Astrocyte (in vitro differentiated cells and primary cell): ENCODE data around the gene L3MBTL4. TPM values are rescaled to one million over a fixed set of nuclear protein-coding genes. Genes with fewer than 3 reads are reported as not detected.

Experiments used
- DNase-seq: peaks from one replicate; pipeline ENCODE4 v3.0.0-alpha.2; 2010; ENCODE audit warnings: low read depth
- FAIRE-seq: peaks from 2 replicates; lab custom pipeline; 2011; peaks lifted over from hg19 to GRCh38; lab: Jason Lieb, UNC
- H2AFZ ChIP-seq: 2 replicates; pipeline ENCODE4 v1.6.0; 2012; ENCODE audit warnings: low read depth, low read length, inconsistent platforms
- H3K27ac ChIP-seq: 2 replicates; pipeline ENCODE4 v1.5.1; 2011; ENCODE audit warnings: low read depth, low read length, inconsistent platforms
- H3K27me3 ChIP-seq: 2 replicates; pipeline ENCODE4 v1.6.0; 2011; ENCODE audit warnings: low read length, inconsistent platforms; ENCODE audit not compliant: insufficient read depth
- H3K36me3 ChIP-seq: 2 replicates; pipeline ENCODE4 v1.5.1; 2011; ENCODE audit warnings: low read length, inconsistent platforms; ENCODE audit not compliant: insufficient read depth
- H3K4me1 ChIP-seq: 2 replicates; pipeline ENCODE4 v1.5.1; 2011; ENCODE audit warnings: low read length, inconsistent platforms; ENCODE audit not compliant: insufficient read depth
- H3K4me2 ChIP-seq: 2 replicates; pipeline ENCODE4 v1.6.0; 2012; ENCODE audit warnings: low read length, inconsistent platforms
- H3K4me3 ChIP-seq: 2 replicates; pipeline ENCODE4 v1.5.1; 2011; ENCODE audit warnings: low read depth, mild to moderate bottlenecking, low read length, inconsistent platforms; ENCODE audit not compliant: insufficient read depth
- H3K79me2 ChIP-seq: 2 replicates; pipeline ENCODE4 v1.6.0; 2012; ENCODE audit warnings: mild to moderate bottlenecking, low read length, inconsistent platforms; ENCODE audit not compliant: insufficient read depth
- H3K9ac ChIP-seq: 2 replicates; pipeline ENCODE4 v1.6.0; 2012; ENCODE audit warnings: mild to moderate bottlenecking, low read length, inconsistent platforms
- H3K9me3 ChIP-seq: 2 replicates; pipeline ENCODE4 v1.5.1; 2012; ENCODE audit warnings: low read depth, mild to moderate bottlenecking, low read length, inconsistent platforms; ENCODE audit not compliant: insufficient read depth
- H4K20me1 ChIP-seq: 2 replicates; pipeline ENCODE4 v1.6.0; 2012; ENCODE audit warnings: low read length, inconsistent platforms; ENCODE audit not compliant: insufficient read depth
- H3K27ac Mint-ChIP-seq: one replicate; pipeline ENCODE4 v1.8.0; 2021; ENCODE audit warnings: mild to moderate bottlenecking, mixed read lengths; ENCODE audit not compliant: unreplicated experiment
- H3K27me3 Mint-ChIP-seq: one replicate; pipeline ENCODE4 v1.8.0; 2021; ENCODE audit warnings: low read depth, mixed read lengths; ENCODE audit not compliant: unreplicated experiment
- H3K36me3 Mint-ChIP-seq: one replicate; pipeline ENCODE4 v1.8.0; 2021; ENCODE audit warnings: low read depth, mixed read lengths; ENCODE audit not compliant: unreplicated experiment
- H3K4me1 Mint-ChIP-seq: one replicate; pipeline ENCODE4 v1.8.0; 2021; ENCODE audit warnings: low read depth, mixed read lengths; ENCODE audit not compliant: unreplicated experiment
- H3K4me3 Mint-ChIP-seq: one replicate; pipeline ENCODE4 v1.8.0; 2021; ENCODE audit warnings: mild to moderate bottlenecking, moderate library complexity, mixed read lengths; ENCODE audit not compliant: unreplicated experiment
- H3K9me3 Mint-ChIP-seq: one replicate; pipeline ENCODE4 v1.8.0; 2021; ENCODE audit warnings: mild to moderate bottlenecking, mixed read lengths; ENCODE audit not compliant: unreplicated experiment
- EZH2 ChIP-seq: IDR thresholded peaks from 2 replicates; pipeline ENCODE4 v1.6.1; 2012; ENCODE audit warnings: mild to moderate bottlenecking, low read length, inconsistent platforms; ENCODE audit not compliant: insufficient read depth
- total RNA-seq: library from RNA; stranded (reverse); gene quantifications from 2 replicates; pipeline ENCODE4 v1.2.1, GENCODE V29; 2021
- TF ChIP-seq, protein P1 (sequence below): IDR thresholded peaks from 2 replicates; pipeline ENCODE4 v1.5.1; 2011; ENCODE audit warnings: low read depth, mild to moderate bottlenecking, inconsistent platforms, low read length, moderate library complexity; ENCODE audit not compliant: insufficient read depth

L3MBTL4 gene
- total RNA-seq, 1 donor from 2014 or later = 0.52 TPM

GRCh38 chr18:6257950-6258349 is 156.8 kb downstream of the L3MBTL4 start:
- FAIRE-seq (no peak), DNase-seq (no peak)
- H2AFZ ChIP-seq = no peak overlapping the region
- no peak overlapping the region for H3K27ac ChIP-seq
- TF ChIP-seq EZH2 = no peak
- TF ChIP-seq, protein P1, sequence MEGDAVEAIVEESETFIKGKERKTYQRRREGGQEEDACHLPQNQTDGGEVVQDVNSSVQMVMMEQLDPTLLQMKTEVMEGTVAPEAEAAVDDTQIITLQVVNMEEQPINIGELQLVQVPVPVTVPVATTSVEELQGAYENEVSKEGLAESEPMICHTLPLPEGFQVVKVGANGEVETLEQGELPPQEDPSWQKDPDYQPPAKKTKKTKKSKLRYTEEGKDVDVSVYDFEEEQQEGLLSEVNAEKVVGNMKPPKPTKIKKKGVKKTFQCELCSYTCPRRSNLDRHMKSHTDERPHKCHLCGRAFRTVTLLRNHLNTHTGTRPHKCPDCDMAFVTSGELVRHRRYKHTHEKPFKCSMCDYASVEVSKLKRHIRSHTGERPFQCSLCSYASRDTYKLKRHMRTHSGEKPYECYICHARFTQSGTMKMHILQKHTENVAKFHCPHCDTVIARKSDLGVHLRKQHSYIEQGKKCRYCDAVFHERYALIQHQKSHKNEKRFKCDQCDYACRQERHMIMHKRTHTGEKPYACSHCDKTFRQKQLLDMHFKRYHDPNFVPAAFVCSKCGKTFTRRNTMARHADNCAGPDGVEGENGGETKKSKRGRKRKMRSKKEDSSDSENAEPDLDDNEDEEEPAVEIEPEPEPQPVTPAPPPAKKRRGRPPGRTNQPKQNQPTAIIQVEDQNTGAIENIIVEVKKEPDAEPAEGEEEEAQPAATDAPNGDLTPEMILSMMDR = no peak
- H3K4me3 ChIP-seq = no peak overlapping the region
- Mint-ChIP-seq H3K9me3 (peaks cover 10% of the 10 kb centered on the region), H3K4me3 (no peak overlapping the region), H3K27ac (no peak overlapping the region), H3K27me3 (peaks cover 4% of the 10 kb centered on the region), H3K36me3 (no peaks in the 10 kb centered on the region), H3K4me1 (peaks cover 19% of the 10 kb centered on the region)
- no peaks in the 10 kb centered on the region for H3K36me3 ChIP-seq
- H3K4me2 ChIP-seq = no peak overlapping the region
- no peaks in the 10 kb centered on the region for H4K20me1 ChIP-seq
- H3K4me1 ChIP-seq = no peaks in the 10 kb centered on the region
- no peaks in the 10 kb centered on the region for H3K27me3 ChIP-seq
- no peaks in the 10 kb centered on the region for H3K79me2 ChIP-seq
- H3K9ac ChIP-seq = no peak overlapping the region
- no peaks in the 10 kb centered on the region for H3K9me3 ChIP-seq

GRCh38 chr18:6256521-6256920 is 158.2 kb downstream of the L3MBTL4 start:
- FAIRE-seq (no peak), DNase-seq (no peak)
- peaks cover 19% of the 10 kb centered on the region for H3K4me1 Mint-ChIP-seq
- H3K27me3 ChIP-seq = no peaks in the 10 kb centered on the region
- H3K9ac ChIP-seq = no peak overlapping the region
- no peaks in the 10 kb centered on the region for H3K79me2 ChIP-seq
- no peak overlapping the region for H2AFZ ChIP-seq
- H3K4me3 Mint-ChIP-seq = no peak overlapping the region
- no peaks in the 10 kb centered on the region for H3K9me3 ChIP-seq
- H3K27ac ChIP-seq = no peak overlapping the region
- H3K9me3 Mint-ChIP-seq = peaks cover 7% of the 10 kb centered on the region
- H3K4me2 ChIP-seq = no peak overlapping the region
- H4K20me1 ChIP-seq = no peaks in the 10 kb centered on the region
- no peak overlapping the region for H3K4me3 ChIP-seq
- no peaks in the 10 kb centered on the region for H3K36me3 ChIP-seq
- H3K27me3 Mint-ChIP-seq = peaks cover 4% of the 10 kb centered on the region
- H3K4me1 ChIP-seq = no peaks in the 10 kb centered on the region
- H3K27ac Mint-ChIP-seq = no peak overlapping the region
- no peaks in the 10 kb centered on the region for H3K36me3 Mint-ChIP-seq
- TF ChIP-seq, protein P1 = no peak
- TF ChIP-seq EZH2 = no peak

DNA sequence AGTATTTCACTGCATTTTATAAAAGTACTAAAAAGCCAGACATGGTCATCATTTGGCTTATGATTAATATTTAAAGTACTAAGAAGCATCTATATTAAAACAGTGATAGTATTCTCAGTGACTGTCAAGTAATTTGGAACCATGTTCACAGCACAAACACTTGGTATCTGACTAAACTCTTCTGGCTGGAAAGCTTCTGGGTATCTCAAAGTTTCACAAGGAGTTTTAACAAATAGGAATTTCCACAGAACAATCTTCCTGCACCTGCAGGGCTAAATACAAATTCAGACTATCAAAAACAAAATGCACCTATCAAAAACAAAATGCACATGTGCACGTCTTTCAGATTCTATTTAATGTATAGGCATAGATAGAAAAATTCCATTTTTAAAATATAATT is 158.8 kb downstream of the L3MBTL4 start:
- Histone ChIP-seq H3K9me3 (no peaks in the 10 kb centered on the region), H3K79me2 (no peaks in the 10 kb centered on the region), H3K27me3 (no peaks in the 10 kb centered on the region), H3K27ac (no peak overlapping the region), H3K4me2 (no peak overlapping the region), H3K4me3 (no peak overlapping the region), H3K36me3 (no peaks in the 10 kb centered on the region), H4K20me1 (no peaks in the 10 kb centered on the region), H3K4me1 (no peaks in the 10 kb centered on the region), H2AFZ (no peak overlapping the region), H3K9ac (no peak overlapping the region)
- no peak overlapping the region for H3K27ac Mint-ChIP-seq
- FAIRE-seq (no peak), DNase-seq (no peak)
- H3K4me1 Mint-ChIP-seq = peaks cover 19% of the 10 kb centered on the region
- H3K4me3 Mint-ChIP-seq = no peak overlapping the region
- H3K36me3 Mint-ChIP-seq = no peaks in the 10 kb centered on the region
- TF ChIP-seq, protein P1 = no peak
- TF ChIP-seq EZH2 = no peak
- peaks cover 6% of the 10 kb centered on the region for H3K9me3 Mint-ChIP-seq
- H3K27me3 Mint-ChIP-seq = peaks cover 4% of the 10 kb centered on the region
